Measurements from ENCODE around the gene TPH2.

TPH2 gene

DNA sequence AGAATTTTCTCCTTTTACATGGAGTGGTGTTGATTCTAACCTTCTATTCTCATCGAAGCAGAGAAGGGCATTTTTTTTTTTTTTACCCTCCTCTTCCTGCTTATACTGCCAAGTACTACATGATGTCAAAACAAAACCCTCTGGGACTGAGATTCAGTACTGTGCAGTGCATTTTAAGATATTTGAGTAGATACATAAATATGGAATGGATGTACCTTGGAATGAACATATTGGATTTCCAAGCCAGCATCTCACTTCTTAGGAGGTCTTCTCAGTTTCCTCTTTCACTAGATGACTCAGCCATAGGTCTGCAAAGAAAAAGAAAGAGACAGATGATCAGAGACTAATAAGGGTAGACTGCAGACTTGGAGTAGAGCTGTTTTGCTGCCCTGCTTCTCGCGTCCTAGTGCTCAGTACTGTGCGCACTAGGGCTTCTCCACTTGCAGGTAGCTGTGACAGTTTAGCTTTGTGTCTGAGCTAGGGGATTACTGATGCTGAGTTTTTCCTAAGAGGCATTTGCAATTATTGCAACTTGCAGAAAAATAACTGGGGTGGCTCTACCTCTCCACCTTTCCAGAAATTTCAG is 20.4 kb downstream of the TPH2 start:
- no peak for DNase-seq

DNA sequence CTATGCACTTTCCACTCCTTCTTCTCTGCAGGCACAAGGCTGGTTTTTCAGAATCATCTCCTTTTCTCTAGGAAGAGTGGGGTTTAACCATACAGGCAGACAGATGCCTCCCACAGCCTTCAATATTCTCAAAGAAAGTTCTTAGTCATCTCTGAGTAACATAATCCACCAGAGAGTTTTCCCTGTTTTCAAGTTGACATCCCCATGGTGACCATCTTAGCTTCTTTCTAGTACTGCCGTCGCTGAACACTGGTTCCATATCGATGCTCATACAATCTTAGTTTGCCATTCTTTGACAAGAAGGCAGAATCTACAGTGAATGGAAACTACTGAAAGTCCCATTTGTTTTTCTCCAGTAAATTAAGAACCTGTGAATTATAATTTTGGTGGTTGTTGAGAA is 28.6 kb downstream of the TPH2 start:
- DNase-seq, result no peak

DNA sequence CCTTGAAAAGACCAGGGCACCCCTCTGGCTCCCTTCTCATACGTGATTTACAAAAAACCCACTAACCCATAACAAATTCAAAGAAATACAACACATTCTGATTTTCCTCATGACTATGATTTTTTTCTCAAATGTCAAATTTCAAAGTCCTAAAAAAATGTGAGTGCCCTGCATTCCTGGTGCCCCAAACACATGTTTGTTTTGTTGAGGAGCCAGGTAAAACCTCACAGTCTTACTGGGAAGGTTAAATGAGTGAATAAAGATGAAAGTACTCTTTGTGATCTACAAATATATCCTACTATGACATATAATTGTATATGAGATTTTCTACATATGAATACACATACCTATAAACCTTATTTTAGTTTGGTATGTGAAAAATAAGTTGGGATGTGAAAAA is 30.7 kb downstream of the TPH2 start:
- no peak for DNase-seq

DNA sequence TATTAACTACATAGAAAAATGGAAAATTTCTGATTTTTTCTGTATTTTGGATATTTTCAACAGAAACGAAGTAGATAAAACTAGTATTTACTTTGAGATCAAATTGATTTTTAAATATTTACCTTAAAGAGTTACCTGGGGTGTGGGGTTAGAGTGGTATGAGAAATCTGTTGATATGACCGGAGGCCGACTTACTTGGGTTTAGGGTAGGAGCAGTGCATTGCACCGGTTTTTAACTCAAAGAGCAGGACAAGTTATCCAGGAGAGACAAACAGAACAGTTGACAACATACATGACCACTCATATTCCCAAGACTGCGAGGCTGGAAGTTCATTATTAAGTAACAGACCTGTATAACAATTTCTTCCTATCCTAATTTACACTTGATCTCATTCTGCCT is 31.4 kb downstream of the TPH2 start:
- no peak for DNase-seq

DNA sequence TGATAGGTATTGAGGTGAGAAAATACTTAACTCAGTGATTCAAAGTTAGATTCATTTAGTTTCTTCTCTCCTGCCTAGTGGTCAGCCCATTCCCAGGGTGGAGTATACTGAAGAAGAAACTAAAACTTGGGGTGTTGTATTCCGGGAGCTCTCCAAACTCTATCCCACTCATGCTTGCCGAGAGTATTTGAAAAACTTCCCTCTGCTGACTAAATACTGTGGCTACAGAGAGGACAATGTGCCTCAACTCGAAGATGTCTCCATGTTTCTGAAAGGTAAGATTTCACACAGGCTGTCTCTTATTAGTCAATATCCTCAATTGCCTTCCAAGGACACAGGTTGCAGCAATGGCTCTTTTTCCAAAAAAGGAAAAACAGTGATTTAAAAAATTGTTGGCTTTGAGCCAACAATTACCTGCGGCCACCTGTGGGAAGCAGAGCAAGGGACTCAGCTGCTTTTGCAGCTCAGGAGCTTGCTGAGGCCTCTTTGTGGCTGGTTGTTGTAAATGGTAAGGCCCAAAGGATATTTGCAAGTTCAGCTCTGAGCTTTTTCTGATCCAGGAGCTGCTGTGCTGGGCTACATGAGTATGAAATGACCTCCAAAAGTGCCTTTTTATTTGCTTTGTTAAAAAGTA is 33.9 kb downstream of the TPH2 start:
- no peak for DNase-seq

DNA sequence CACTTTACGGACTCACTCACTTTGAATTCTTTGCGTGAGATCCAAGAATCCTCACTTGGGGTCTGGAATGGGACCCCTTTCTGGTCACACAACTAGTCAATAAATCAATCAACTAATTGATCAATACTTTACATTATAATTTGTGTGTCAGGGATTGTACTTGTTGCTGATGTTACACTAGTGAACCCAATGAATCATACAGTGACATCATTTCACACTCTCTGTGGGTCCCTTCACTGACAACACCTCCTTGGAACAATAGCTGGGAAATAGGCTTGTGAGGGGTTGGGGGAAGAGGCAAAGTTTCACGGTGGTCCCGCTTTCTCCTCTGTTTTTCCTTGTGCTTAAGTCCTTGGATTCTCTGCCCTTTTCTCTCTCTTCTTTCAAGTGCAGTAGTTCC is 35.0 kb downstream of the TPH2 start:
- no peak for DNase-seq

DNA sequence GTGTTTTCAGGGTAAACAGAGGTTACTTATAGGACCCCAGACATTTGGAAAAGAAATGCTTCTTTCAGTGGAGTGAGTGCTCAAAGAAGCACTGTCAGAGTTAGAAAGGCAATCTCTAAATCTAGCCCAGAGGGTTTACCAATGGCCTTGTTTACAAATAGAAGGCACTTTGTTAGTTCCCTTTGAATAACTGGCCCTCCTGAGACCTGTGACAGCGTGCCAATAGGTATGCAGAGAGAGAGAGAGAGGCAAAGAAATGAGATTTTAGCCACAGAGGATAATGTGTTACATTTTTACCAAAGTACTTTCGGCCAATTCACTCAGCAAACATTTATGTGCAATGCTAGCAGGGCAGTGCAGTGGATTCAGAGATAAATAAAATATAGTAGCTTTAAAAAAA is 41.9 kb downstream of the TPH2 start:
- no peak for DNase-seq

DNA sequence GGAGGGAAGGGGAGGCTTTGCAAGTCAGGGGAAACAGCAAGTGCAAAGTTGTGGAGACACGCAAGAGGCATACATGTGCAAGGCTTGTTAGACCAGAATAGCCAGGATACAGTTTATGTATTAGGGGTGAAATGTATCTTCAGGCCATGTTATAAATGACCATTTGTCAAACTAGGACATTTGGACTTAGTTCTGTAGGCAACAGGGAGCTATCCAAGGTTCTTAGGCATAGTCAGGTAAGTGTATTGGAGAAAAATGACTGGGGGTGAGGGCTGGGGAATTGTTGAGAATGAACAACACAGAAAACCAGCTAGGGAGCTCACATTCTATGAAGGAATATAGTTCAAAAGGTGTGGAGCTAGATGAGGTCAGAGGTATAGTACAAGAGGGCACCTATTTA is 42.5 kb downstream of the TPH2 start:
- no peak for DNase-seq

DNA sequence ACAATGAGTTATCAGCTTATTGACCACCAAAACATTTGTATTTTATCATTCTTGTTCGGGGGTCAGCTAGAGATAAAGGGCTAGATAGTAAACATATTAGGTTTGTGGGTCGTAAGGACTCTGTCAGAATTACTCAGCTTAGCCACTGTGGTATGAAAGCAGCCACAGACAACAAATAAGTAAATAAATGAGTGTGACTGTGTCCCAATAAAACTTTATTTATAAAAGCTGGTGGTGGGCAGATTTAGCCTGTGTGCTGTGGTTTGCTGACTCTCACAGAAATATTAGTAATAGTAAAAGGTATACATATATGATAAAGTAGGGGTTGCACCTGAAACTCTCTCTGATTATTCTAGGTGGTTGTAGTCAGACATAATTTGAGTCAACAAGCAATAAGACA is 56.1 kb downstream of the TPH2 start:
- DNase-seq, result no peak

DNA sequence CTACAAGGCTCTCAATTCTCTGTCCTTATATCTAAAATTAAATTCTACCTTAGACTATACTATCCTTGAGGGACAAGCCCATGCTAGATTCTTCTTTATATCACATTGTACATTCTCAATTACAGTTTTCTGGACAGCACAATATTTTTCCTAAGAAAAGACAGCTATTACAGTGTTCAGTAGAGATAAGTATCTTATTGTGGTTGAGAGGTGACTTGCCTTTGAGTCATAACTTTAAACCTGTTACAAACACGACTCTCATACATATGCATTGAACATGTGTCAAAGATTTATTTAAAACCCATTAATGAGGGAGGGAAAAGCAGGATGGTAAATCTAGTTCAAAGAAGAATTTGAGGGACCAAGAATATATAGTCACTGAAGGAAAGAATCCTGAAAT is 61.1 kb downstream of the TPH2 start:
- DNase-seq, result no peak

DNA sequence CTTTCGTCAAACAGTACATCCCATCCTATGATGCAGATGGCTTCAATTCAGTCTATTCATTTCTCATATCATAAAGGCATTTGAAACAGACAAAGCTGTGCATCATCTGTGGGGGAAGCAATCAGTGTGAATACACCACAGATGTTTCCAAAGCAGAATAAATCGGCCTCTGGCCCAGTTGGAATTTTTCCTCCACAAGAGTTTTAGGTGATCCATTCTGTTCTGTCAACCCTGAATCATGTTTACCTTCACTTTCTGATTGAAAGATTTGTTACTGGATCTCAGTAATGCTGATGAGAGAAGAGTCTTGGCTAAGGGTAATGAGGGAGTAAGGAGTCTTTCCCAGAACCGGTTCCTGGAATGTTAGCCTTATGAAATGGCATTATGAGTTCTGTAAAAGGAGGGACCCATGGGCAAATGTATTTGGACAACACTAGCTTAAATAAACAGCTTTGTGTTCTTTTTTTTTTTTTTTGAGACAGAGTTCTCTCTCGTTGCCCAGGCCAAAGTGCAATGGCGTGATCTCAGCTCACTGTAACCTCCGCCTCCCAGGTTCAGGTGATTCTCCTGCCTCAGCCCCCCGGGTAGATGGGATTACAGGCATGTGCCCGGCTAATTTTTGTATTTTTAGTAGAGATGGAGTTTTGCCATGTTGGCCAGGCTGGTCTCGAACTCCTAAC is 62.5 kb downstream of the TPH2 start:
- DNase-seq, result no peak

DNA sequence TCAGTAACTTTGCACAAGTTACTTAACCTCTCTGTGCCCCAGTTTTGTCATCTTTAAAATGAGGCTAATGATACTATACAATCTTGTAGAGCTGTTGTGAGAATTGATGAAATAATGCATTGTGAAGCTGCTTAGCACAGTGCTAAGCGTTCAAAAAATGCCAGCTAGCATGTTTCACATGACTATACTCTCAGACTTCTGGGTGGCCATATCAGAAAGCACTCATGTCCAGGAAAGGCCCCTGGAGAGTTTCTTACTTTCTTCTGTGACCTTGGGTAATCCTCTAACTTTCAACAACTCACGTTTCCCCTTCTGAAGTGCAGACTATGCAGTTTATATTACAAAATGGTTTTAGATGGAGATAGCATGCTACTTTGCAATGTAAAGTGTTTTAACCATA is 68.1 kb downstream of the TPH2 start:
- DNase-seq, result no peak

DNA sequence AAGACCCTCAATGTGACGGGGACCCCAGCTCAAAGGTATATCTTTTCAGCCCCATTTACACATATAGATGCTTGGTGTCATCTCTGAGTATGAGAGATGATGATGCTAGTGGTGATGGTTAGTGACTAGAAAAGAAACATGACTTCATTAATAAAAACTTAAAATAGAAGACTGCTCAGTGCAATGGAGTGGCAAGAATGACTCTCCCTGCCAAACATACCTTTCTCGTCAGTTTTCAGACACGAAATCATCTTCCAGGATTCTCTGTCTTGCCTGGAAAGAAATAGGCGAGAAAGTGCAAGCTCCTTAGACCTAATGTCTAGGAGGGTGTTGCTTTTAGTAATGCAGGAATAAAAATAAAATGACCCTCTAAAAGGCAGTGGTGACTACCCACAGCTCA is 71.7 kb downstream of the TPH2 start:
- no peak for DNase-seq

DNA sequence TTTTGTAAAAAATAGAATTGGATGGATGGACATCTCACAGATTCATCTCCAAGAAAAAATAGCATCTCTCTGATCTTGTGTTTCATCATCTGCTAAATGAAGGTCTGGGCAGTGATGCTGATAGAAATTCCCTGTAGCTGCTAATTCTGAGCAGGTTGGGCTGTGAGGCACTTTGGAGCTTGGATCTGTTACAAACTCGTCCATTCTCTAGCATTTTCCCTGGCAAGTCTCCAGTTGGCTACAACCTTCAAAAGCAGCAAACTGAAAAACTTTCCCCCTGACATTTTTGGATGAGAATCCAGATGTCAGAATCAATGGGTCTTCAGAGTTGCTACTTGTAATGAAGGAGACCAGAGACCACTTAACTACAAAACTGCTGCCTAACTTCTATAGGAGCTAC is 72.7 kb downstream of the TPH2 start:
- DNase-seq, result no peak

DNA sequence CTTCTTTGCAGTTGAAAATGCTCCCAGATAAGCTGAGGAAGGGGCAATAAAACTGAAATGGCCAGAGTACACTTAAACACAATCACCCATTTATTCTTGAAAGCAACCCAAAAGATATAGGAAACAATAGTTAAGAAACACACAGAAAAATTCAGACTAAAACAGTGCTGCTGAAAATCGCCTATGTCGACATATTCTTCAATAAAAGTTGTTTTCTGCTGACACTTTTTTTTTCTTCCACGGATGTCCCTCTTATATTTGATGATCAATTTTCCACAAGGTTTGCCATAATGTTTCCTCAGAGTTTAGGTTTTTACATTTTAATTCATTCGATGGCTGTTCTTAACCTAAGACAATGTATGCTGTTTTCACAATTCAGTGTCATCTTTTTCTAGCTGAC is 74.2 kb downstream of the TPH2 start:
- no peak for DNase-seq

DNA sequence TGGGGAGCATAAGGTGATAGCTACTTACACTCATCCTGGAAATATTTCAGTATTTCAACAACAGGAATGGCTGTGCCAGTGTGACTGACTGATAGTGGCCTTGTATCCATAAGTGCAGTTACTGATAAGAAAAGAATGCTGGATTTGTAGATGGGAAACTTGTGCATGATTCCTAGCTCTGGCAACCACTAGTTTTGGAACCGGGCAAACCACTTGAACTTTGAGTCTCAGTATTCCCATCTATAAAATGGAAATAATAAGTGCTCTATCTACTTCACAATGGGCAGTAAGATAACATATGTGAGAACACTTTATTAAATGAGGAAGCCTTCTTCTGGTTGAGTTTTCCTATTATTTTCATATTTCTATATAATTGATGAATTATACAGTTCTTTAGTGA is 77.2 kb downstream of the TPH2 start:
- DNase-seq, result no peak

DNA sequence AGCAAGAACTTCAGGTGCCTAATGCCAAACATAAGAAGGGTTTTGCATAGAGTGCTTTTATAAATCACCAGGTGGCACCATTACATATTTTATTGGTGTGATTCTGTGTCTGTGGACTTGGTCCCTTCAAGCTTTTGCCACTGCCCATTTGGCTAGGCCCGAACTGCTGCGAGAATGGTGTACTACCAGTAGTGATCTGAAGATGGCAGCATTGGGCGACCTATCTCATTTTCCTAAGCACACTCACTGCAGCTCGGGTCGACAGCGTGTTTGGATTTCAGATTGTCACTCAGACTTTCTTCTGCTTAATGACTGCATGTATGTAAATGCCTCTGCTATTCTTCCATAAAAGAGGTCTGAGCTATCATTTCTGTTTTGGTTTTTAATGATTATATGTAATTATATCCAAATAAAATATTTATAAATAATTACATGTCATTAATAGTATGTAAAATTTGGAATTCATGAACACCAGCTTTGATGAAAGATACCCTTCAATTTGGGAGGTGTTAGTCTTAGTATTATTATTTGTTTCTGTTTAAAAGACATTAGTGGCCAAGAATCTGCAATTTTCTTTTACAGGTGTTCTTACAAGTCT is 78.5 kb downstream of the TPH2 start:
- DNase-seq, result peak; percentile 39

DNA sequence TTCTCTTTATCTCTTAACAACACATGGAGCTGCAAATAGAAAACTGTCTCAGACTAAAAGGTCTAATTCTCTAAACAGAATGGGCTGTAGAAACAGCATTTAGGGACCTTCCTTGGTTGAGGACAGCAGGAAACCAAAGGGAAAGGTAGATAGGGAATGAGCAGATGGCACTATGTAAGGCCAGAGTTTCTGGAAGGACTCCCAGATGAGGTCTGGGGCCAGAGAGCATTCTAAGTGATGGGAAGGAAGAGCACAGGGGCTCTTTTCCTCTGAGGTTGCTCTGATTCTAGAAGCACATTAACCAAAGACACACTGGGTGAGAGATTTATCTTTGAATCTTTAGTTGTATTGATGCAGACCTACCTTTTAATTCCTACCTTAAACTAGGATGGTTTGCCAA is 79.4 kb downstream of the TPH2 start:
- no peak for DNase-seq

DNA sequence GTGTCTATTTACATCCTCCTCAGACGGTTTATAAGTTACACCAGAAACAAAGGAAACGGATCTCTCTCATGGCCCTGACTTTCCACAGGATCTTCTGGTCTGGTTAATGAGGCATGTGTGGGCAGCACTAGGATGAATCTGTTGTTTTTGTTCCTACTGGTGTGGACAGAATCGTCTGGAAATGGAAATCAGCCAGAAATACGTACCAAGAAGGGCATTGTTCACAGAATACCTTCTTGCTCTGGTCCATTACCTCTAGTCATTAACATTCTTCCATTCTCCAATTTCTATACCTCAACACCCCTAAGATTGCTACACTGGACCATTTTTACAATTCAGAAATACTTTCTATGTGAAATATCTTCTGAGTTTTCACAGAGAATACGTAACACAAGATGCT is 86.0 kb downstream of the TPH2 start:
- DNase-seq, result no peak

DNA sequence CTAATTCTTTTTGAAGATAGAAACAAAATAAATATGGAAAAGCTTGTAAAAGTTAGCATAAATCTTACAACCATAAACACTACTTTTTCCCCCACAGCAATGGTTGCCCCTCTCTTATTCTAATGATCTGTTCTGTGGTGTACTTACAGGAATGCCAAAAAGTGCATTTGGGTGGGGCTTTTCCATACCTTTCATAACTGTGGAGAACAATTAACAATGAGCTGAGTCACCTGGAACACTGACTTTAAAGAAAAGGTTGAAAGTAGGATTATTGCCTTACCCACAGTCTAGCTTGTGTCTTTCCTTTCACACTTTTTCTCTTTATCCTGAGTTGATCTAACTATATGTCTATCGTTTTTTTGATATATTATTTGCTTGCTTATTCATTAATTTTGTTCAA is 86.9 kb downstream of the TPH2 start:
- DNase-seq, result no peak

DNA sequence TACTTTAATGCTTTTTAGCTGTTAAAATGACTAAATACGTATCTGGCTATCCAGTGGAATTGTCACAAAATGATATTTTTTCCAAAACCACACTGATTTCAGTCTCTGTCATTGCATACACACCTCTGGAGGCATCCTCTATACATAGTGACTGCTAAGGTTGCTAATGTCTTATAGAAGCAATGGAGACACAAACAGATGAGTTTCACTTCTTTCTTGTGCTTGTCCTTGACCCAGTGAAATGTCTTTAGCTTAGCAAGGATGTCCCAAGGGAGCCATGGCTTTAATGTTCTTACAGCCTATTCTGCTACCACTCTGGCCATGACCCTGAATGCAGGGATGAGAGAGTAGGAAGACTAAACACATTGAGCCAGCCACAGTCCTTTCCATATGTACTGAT is 90.3 kb downstream of the TPH2 start:
- no peak for DNase-seq

DNA sequence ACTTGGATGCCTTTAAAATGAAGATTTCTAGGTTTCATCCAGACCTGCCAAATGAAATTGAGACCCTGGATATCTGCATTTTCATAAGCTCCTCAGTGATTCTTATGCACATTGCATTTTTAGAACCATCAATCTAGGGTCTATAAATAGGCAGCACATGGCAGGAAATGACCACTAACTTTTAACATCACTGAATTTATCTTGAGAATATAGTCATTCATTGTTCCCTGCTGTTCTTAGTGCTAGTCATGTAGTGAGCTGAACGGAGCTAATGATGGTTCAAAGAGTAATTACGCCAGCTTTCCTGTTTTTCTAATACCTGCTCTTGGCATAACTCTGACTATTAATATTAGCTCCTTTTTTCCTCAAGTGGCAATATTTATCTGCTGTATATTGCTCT is 91.6 kb downstream of the TPH2 start:
- DNase-seq, result no peak

DNA sequence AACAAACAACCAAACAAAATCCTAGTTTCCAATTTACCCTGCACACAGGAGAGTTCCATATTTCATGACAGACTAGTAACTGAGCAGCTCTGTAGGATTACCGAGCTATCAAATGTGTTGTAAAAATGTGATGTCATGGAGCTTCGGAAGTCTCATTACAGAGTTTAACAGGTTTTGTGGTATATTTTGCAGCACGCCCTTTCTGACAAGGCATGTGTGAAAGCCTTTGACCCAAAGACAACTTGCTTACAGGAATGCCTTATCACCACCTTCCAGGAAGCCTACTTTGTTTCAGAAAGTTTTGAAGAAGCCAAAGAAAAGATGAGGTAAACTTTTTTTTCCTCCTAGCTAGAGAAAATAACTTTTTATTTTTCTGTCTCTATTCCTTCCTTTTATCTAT is 92.4 kb downstream of the TPH2 start:
- no peak for DNase-seq

DNA sequence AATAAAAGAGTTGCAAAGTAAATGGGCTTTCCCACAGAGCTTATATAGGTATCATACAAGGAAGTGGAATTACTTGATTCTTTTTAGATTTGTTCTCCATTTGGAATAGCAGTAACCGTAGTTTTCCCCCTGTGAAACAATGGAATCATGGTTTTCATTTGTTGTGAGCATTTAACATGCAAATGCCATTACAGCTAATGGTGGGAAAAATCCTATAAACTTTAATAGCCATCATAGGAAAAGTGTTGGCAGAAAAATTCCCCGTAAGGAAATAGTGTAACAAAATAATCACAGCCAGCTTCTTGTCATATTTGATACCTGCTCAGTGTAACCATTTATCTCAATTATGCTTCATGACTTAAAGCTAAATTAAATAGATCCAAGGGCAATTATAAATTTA is 95.3 kb downstream of the TPH2 start:
- DNase-seq, result no peak

Measured in right kidney (tissue), 1 donor.